Vagina (tissue), 2 donors: Measurements from ENCODE around the gene GPR33.

ENCODE experiments used
- CTCF ChIP-seq, 3 experiments: fragments of 450-650 bp in 2 of 3; fragments of 200-600 bp in 1 of 3; sonication (generic) in 1 of 3; IDR thresholded peaks; one replicate each; pipeline ENCODE4 v1.5.1; 2017 to 2019; ENCODE audit warnings: antibody characterized with exemption in 3 of 3, mild to moderate bottlenecking in 2 of 3, moderate library complexity in 2 of 3
- POLR2A ChIP-seq, 2 donors: fragments of 450-650 bp; IDR thresholded peaks; one replicate each; pipeline ENCODE4 v1.6.1; 2017; ENCODE audit warnings: antibody characterized with exemption in 2 of 2, mild to moderate bottlenecking in 2 of 2, moderate library complexity in 2 of 2
- POLR2AphosphoS5 ChIP-seq, 2 donors: sonication (generic); formaldehyde crosslinking; IDR thresholded peaks; one replicate each; pipeline ENCODE4 v1.9.0; 2017; ENCODE audit warnings: antibody characterized with exemption in 2 of 2, mild to moderate bottlenecking in 2 of 2, low read depth in 1 of 2; ENCODE audit not compliant: insufficient read depth in 1 of 2

- TF ChIP-seq CTCF (IDR thresholded peaks at IDR 0.05), result no peak
- no peak for TF ChIP-seq POLR2A (IDR thresholded peaks at IDR 0.05)
- no peak for TF ChIP-seq POLR2AphosphoS5 (IDR thresholded peaks at IDR 0.05; ENCODE audit: insufficient read depth in 1 of 2, low read depth in 1 of 2)
Measured at GRCh38 chr14:31477248-31477647, 10.6 kb downstream of the GPR33 start.
